Loucy (cell line): ENCODE measurements around the gene TRPM1.

Experiments used
- H2AFZ ChIP-seq: fragments of 200-600 bp; sonication (generic); 2 replicates; pipeline ENCODE4 v1.6.0; 2016; ENCODE audit warnings: antibody characterized with exemption, mild to moderate bottlenecking, low read length, moderate library complexity
- H3F3A ChIP-seq: fragments of 200-600 bp; 2 replicates; pipeline ENCODE4 v1.6.0; 2016; ENCODE audit warnings: antibody characterized with exemption, low read depth, mild to moderate bottlenecking
- H3K27me3 ChIP-seq: fragments of 200-600 bp; sonication (generic); 2 replicates; pipeline ENCODE4 v1.6.1; 2014; ENCODE audit warnings: low read length, mild to moderate bottlenecking; ENCODE audit not compliant: insufficient read depth, poor library complexity, severe bottlenecking
- H3K36me3 ChIP-seq: fragments of 200-600 bp; sonication (generic); 2 replicates; pipeline ENCODE4 v1.6.1; 2016; ENCODE audit warnings: low read length; ENCODE audit not compliant: insufficient read depth
- H3K4me1 ChIP-seq: fragments of 200-600 bp; sonication (generic); 2 replicates; pipeline ENCODE4 v1.5.1; 2014; ENCODE audit warnings: low read length, mild to moderate bottlenecking; ENCODE audit not compliant: insufficient read depth, poor library complexity, severe bottlenecking
- H3K4me2 ChIP-seq: fragments of 200-600 bp; sonication (generic); 2 replicates; pipeline ENCODE4 v1.6.0; 2014; ENCODE audit warnings: antibody characterized with exemption, low read length, low read depth, mild to moderate bottlenecking; ENCODE audit not compliant: poor library complexity, severe bottlenecking
- H3K4me3 ChIP-seq: fragments of 200-600 bp; sonication (generic); 2 replicates; pipeline ENCODE4 v1.5.1; 2014; ENCODE audit warnings: low read length, mild to moderate bottlenecking, mixed read lengths; ENCODE audit not compliant: poor library complexity, severe bottlenecking
- H3K79me2 ChIP-seq: fragments of 200-600 bp; sonication (generic); 2 replicates; pipeline ENCODE4 v1.6.1; 2014; ENCODE audit warnings: low read length; ENCODE audit not compliant: insufficient read depth
- H3K9ac ChIP-seq: fragments of 200-600 bp; sonication (generic); 2 replicates; pipeline ENCODE4 v1.6.0; 2014; ENCODE audit warnings: mild to moderate bottlenecking, low read depth, low read length, moderate library complexity; ENCODE audit not compliant: poor library complexity, severe bottlenecking
- H3K9me2 ChIP-seq: fragments of 200-600 bp; sonication (generic); replicated peaks from 2 replicates; pipeline ENCODE4 v1.6.1; 2016; ENCODE audit warnings: low read depth, low read length, mixed read lengths
- H3K9me3 ChIP-seq: fragments of 200-600 bp; sonication (generic); 2 replicates; pipeline ENCODE4 v1.6.1; 2014; ENCODE audit warnings: mild to moderate bottlenecking, antibody characterized with exemption, low read length, low read depth; ENCODE audit not compliant: insufficient read depth
- H4K20me1 ChIP-seq: fragments of 200-600 bp; sonication (generic); 2 replicates; pipeline ENCODE4 v1.6.0; 2014; ENCODE audit warnings: antibody characterized with exemption, low read length, mild to moderate bottlenecking; ENCODE audit not compliant: insufficient read depth, poor library complexity, severe bottlenecking
- EZH2phosphoT487 ChIP-seq: fragments of 200-600 bp; IDR thresholded peaks from 2 replicates; pipeline ENCODE4 v1.6.1; 2018; ENCODE audit warnings: antibody characterized with exemption, mild to moderate bottlenecking, moderate library complexity, borderline replicate concordance
- TF ChIP-seq, protein P1 (sequence below): fragments of 200-600 bp; sonication (generic); conservative IDR thresholded peaks from 2 replicates; pipeline ENCODE4 v1.5.1; 2014; ENCODE audit warnings: mild to moderate bottlenecking, antibody characterized with exemption, low read length

TRPM1 gene

DNA sequence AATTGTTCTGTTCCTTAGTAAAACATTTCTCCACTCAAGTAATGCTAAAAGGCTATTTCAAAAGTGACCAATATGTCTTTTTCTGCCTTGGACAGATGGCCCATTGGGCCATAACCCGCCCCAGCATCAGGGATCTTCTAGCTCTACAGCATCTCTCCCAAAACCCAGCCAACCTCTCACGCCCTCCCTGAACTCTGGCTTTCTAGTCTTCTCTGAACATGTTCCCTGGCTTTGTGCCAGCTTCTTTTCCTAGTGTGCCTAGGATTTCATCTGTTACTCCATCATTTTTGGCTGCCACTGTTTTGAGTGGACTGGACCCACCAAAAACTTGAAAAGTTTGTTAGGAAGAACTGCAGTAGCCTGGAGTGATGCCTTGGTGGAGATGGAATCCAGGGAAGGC, 30.7 kb downstream of the TRPM1 start:
- Histone ChIP-seq H3K79me2 (no peaks in the 10 kb centered on the region), H3K9ac (no peak overlapping the region), H3K4me3 (no peak overlapping the region), H3K4me1 (no peaks in the 10 kb centered on the region), H3K27me3 (no peaks in the 10 kb centered on the region), H4K20me1 (no peaks in the 10 kb centered on the region), H3K9me2 (no peaks in the 10 kb centered on the region), H2AFZ (no peak overlapping the region), H3K9me3 (no peaks in the 10 kb centered on the region), H3K4me2 (no peak overlapping the region), H3K36me3 (no peaks in the 10 kb centered on the region), H3F3A (no peaks in the 10 kb centered on the region)
- TF ChIP-seq, protein P1, sequence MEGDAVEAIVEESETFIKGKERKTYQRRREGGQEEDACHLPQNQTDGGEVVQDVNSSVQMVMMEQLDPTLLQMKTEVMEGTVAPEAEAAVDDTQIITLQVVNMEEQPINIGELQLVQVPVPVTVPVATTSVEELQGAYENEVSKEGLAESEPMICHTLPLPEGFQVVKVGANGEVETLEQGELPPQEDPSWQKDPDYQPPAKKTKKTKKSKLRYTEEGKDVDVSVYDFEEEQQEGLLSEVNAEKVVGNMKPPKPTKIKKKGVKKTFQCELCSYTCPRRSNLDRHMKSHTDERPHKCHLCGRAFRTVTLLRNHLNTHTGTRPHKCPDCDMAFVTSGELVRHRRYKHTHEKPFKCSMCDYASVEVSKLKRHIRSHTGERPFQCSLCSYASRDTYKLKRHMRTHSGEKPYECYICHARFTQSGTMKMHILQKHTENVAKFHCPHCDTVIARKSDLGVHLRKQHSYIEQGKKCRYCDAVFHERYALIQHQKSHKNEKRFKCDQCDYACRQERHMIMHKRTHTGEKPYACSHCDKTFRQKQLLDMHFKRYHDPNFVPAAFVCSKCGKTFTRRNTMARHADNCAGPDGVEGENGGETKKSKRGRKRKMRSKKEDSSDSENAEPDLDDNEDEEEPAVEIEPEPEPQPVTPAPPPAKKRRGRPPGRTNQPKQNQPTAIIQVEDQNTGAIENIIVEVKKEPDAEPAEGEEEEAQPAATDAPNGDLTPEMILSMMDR = no peak
- TF ChIP-seq EZH2phosphoT487 = no peak

DNA sequence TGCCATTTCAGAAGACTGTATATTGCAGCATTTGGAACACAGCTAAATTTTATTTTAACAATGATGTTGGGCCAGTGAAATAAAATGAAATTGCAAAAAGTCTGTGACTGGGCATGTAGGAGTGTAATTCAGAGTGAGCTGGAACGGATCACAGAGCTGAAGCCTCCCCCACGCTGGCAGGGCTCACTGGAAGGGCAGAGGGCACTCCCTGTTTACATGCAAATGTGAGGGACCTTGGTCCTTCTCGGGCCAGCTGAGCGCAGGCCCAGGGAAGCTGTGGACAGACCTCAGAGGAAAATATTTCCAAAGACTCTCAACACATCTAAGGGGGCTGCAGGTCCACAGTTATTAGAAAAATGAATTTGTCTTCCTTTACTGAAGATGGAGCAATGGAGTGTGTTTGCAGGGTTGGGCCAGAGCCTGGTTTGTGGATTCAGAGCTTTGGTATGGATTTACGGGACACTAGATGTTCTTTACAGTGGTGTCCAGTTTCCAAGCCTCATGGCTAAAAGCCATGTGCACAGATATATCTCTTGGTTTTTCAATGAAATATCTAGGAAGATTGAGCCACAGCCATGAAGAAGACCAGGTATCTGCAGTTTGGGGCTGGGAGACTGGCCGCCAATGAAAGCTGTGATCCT, 32.0 kb downstream of the TRPM1 start:
- Histone ChIP-seq H3K9me3 (no peaks in the 10 kb centered on the region), H3K4me2 (no peak overlapping the region), H3K27me3 (no peaks in the 10 kb centered on the region), H3K79me2 (no peaks in the 10 kb centered on the region), H4K20me1 (no peaks in the 10 kb centered on the region), H3F3A (no peaks in the 10 kb centered on the region), H3K4me3 (no peak overlapping the region), H2AFZ (no peak overlapping the region), H3K9ac (no peak overlapping the region), H3K36me3 (no peaks in the 10 kb centered on the region), H3K9me2 (no peaks in the 10 kb centered on the region), H3K4me1 (no peaks in the 10 kb centered on the region)
- TF ChIP-seq, protein P1 = no peak
- no peak for TF ChIP-seq EZH2phosphoT487

DNA sequence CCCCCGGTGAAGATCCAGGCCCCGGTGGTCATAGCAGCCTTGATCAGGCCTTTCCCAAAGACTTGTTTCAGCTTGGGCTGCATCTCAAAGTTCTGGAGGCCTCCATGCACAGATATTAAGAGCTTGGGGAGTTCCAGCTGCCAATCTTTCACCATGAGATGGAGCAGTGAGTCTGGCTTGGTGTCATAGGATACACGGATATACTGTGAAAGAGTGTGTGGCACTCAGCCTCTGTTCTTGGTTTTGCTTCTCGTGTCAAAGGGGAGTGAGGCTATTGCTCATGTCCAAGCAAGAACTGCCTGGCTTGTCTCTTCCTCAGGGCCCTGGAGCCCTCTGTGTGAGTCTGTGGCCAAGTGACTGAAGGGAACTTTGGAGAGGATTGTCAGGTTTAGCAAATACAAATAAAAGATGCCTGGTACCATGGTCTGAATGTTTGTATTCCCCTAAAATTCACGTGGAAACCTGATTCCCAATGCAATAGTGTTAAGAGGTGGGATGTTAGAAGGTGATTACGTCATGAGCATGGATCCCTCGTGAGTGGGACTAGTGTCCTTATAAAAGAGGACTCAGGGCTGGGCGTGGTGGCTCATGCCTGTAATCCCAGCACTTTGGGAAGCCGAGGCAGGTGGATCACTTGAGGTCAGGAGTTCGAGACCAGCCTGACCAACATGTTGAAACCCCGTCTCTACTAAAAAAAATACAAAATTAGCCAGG, 33.5 kb downstream of the TRPM1 start:
- Histone ChIP-seq H3K9me2 (no peaks in the 10 kb centered on the region), H3K9ac (no peak overlapping the region), H3K27me3 (no peaks in the 10 kb centered on the region), H3K4me2 (no peak overlapping the region), H3K4me1 (no peaks in the 10 kb centered on the region), H2AFZ (no peak overlapping the region), H3F3A (no peaks in the 10 kb centered on the region), H3K9me3 (no peaks in the 10 kb centered on the region), H3K4me3 (no peak overlapping the region), H3K79me2 (no peaks in the 10 kb centered on the region), H4K20me1 (no peaks in the 10 kb centered on the region), H3K36me3 (no peaks in the 10 kb centered on the region)
- no peak for TF ChIP-seq EZH2phosphoT487
- TF ChIP-seq, protein P1 = no peak
